ENCODE data around the gene RWDD2A. TPM values are rescaled to one million over a fixed set of nuclear protein-coding genes. Genes with fewer than 3 reads are reported as not detected.

The RWDD2A gene
- total and polyA plus RNA-seq, 9 of the 15 experiments (the other 6 are each of a cell fraction or from before 2014, with no cell fraction given), result 1.6 to 4.7 (median 2.1) TPM

DNA sequence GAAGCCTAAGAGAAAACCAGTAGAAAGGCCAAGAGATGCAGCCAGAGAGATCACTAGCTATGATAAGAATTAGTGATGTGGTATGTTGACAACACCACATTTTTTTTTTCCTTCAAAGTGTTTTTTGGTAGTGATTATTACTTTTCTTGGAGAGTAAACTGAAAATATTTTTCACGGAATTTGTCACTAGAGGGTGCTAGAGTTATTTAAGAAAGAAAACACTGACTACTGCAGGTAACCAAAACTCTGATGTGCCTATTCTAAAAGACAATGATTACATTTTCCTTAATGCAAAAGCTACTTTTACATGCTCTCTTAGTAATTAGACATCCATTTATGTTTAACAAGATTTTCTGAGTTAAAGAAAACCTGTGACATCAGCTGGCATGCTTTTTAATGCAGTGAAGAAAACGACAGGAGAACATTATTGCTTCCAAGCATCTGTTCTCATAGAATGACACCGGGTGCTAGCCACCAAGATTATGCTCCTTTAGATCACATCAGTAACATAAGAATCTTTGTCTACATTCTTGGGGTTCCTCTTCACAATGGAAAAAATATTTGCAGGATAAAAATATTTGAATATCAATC is 28.8 kb downstream of the RWDD2A start (continued):
- TF ChIP-seq RAD21 (CRISPR knock-in tag; conservative IDR thresholded peaks at IDR 0.05 in 1 of 2, IDR thresholded peaks at IDR 0.05 in 1 of 2) (peak; percentile 82 to 84), ZNF24 (IDR thresholded peaks at IDR 0.05) (no peak), ZNF197 (CRISPR knock-in tag; IDR thresholded peaks at IDR 0.05; ENCODE audit: low read depth) (no peak), SMC3 (conservative IDR thresholded peaks at IDR 0.05; ENCODE audit: insufficient read depth, low read depth, low read length) (peak; percentile 34; the same call in 1 of the 2 replicates)
- TF ChIP-seq, protein P1, sequence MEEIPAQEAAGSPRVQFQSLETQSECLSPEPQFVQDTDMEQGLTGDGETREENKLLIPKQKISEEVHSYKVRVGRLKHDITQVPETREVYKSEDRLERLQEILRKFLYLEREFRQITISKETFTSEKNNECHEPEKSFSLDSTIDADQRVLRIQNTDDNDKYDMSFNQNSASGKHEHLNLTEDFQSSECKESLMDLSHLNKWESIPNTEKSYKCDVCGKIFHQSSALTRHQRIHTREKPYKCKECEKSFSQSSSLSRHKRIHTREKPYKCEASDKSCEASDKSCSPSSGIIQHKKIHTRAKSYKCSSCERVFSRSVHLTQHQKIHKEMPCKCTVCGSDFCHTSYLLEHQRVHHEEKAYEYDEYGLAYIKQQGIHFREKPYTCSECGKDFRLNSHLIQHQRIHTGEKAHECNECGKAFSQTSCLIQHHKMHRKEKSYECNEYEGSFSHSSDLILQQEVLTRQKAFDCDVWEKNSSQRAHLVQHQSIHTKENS (CRISPR knock-in tag; IDR thresholded peaks at IDR 0.05), result no peak
- TF ChIP-seq, protein P2, sequence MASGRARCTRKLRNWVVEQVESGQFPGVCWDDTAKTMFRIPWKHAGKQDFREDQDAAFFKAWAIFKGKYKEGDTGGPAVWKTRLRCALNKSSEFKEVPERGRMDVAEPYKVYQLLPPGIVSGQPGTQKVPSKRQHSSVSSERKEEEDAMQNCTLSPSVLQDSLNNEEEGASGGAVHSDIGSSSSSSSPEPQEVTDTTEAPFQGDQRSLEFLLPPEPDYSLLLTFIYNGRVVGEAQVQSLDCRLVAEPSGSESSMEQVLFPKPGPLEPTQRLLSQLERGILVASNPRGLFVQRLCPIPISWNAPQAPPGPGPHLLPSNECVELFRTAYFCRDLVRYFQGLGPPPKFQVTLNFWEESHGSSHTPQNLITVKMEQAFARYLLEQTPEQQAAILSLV (tag; IDR thresholded peaks at IDR 0.05), result no peak
- TF ChIP-seq, protein P3, sequence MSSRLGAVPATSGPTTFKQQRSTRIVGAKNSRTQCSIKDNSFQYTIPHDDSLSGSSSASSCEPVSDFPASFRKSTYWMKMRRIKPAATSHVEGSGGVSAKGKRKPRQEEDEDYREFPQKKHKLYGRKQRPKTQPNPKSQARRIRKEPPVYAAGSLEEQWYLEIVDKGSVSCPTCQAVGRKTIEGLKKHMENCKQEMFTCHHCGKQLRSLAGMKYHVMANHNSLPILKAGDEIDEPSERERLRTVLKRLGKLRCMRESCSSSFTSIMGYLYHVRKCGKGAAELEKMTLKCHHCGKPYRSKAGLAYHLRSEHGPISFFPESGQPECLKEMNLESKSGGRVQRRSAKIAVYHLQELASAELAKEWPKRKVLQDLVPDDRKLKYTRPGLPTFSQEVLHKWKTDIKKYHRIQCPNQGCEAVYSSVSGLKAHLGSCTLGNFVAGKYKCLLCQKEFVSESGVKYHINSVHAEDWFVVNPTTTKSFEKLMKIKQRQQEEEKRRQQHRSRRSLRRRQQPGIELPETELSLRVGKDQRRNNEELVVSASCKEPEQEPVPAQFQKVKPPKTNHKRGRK (tag; IDR thresholded peaks at IDR 0.05), result 0 out of 2 replicates have a peak, but pooled peaks have one; percentile 45
- TF ChIP-seq, protein P4, sequence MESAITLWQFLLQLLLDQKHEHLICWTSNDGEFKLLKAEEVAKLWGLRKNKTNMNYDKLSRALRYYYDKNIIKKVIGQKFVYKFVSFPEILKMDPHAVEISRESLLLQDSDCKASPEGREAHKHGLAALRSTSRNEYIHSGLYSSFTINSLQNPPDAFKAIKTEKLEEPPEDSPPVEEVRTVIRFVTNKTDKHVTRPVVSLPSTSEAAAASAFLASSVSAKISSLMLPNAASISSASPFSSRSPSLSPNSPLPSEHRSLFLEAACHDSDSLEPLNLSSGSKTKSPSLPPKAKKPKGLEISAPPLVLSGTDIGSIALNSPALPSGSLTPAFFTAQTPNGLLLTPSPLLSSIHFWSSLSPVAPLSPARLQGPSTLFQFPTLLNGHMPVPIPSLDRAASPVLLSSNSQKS (CRISPR knock-in tag; IDR thresholded peaks at IDR 0.05), result 0 out of 2 replicates have a peak, but pooled peaks have one; percentile 33

All from K562 (cell line).